AML-193 (cell line): ENCODE measurements around the gene GIPR.
"Not testable (repeated sequence)": the region's sequence is repeated elsewhere in the genome, so short reads cannot be mapped to it uniquely, and the experiment has no call there.

Experiments used
- DNase-seq, 2 experiments: peaks; one replicate each; lab custom pipeline; 2025; lab: John Stamatoyannopoulos, UW

The GIPR gene, protein sequence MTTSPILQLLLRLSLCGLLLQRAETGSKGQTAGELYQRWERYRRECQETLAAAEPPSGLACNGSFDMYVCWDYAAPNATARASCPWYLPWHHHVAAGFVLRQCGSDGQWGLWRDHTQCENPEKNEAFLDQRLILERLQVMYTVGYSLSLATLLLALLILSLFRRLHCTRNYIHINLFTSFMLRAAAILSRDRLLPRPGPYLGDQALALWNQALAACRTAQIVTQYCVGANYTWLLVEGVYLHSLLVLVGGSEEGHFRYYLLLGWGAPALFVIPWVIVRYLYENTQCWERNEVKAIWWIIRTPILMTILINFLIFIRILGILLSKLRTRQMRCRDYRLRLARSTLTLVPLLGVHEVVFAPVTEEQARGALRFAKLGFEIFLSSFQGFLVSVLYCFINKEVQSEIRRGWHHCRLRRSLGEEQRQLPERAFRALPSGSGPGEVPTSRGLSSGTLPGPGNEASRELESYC

GRCh38 chr19:45667620-45668341, at the start of gene GIPR:
Gene GIPR (plus strand): TSS chr19:45668221. CDS start chr19:45669521, 1,300 bp downstream.
- DNase-seq: peak; percentile 22 to 27

- no peak for DNase-seq
Observed at GRCh38 chr19:45621389-45621788, 46.6 kb upstream of the GIPR start.

DNA sequence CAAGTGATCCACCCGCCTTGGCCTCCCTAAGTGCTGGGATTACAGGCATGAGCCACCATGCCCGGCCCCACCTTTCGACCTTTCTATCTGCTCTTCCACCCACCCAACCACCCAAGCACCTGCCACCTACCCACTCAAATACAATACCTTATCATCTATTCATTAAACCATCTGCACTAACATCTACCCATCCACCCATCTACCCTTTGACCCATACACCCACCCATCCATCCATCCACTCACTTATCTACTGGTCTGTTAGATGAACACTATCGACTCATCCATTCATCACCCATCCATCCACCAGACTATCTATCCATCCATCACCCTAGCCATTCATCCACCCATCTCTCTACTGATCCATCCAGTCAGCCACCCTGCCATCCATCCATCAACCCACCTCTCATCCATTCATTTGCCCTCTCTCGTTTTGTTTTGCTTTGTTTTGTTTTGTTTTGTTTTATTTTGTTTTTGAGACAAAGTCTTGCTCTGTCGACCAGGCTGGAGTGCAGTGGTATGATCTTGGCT, 46.0 kb upstream of the GIPR start:
- no peak for DNase-seq

DNA sequence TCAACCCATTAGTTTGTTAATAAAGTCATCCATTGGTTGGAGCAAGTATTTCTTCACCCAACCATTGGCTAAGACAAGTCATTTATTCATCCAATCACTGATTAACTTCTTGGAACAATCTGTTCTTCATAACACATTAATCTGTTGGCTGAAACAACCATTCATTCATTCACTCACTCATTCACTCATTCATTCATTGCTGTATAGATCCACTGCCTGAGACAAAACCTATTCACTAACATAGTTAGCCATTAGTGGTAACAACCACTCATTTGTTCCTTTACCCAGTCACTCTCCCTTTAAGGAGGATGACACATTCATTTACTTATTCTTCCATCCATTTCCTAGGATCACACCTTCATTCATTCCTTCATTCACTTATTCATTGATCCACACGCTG, 44.0 kb upstream of the GIPR start:
- DNase-seq: no peak

DNA sequence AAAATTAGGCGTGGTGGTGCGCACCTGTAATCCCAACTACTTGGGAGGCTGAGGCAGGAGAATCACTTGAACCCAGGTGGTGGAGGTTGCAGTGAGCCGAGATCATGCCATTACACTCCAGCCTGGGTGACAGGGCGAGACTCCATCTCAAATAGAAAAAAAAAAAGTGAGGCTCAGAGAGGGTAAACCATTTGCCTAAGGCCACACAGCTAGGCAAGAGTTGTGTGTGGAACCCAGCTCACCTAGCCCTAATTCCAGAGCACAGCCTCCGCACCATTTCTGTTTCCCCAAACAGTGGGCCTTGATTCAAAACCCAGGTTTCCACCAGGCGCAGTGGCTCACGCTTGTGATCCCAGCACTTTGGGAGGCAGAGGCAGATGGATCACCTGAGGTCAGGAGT, 39.8 kb upstream of the GIPR start:
- not testable (repeated sequence) for DNase-seq

DNA sequence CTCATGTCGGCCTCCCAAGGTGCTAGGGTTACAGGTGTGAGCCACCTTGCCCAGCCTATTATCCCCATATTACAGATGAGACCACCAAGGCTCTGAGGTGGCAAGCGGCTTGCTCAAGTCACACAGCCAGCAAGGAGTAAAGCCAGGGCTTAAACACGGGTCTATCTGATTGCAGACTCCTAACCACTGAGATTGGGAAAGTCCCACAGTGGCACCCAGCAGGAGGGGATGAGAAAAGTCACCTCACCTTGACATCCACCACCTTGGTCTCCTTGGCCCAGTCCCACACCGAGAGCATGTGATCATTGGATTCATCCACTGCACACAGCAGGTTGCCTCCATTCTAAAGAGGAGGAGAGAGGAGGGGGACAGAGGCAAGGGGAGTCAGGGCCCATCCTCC, 38.3 kb upstream of the GIPR start:
- no peak for DNase-seq

DNA sequence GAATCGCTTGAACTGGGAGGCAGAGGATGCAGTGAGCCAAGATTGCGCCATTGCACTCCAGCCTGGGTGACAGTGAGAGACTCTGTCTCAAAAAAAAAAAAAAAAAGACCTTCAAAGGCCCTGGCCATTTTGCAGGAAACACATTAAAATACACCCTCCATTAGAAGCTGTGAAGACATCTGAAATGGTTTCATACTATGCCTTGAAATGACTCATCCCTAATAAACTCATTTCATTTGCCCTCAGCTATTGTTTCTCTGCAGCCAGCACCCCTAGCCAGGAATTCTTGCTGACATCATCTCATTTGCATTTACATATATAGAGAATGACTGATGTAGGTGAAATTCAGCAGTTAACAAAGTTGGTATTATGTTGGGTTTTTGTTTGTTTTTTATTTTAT, 37.6 kb upstream of the GIPR start:
- DNase-seq: peak in 1 of 2 experiments; percentile 7

GRCh38 chr19:45632468-45633196, 35.4 kb upstream of the GIPR start:
- DNase-seq: no peak

DNA sequence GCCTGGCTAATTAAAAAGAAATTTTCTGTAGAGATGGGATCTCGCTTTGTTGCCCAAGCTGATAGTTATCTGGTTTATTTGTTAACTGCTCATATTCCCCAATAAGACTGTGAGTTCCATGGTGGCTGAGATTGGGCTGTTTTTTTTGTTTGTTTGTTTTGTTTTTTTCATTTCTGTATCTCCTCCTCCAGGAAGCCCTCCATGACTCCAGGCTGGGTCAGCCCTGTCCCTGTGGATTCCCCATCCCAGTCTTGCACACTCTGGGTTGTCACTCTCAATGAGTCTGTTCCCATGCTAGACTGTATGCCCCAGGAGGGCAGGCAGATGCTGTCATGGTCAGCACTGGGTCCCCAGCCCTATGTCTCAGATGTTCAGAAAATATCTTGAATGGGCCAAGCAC, 31.7 kb upstream of the GIPR start:
- no peak for DNase-seq

DNA sequence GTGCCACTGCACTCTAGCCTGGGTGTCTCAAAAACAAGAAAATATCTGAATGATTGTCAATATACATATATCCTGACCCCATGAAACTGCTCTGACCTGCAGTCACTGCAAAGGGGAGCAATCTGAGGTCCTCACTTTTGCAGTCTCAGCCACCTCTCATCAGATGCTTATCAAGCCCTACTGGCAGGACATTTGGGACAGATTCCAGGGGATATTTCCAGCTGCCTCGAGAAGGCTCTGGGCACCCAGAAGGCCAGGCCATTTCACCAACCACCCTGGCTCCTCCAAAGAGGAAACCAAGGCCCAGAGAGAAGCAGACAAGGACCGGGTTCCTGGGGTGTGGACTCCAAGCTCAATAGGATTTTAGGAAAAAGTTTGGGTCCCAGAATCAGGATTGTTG, 31.1 kb upstream of the GIPR start:
- no peak for DNase-seq

DNA sequence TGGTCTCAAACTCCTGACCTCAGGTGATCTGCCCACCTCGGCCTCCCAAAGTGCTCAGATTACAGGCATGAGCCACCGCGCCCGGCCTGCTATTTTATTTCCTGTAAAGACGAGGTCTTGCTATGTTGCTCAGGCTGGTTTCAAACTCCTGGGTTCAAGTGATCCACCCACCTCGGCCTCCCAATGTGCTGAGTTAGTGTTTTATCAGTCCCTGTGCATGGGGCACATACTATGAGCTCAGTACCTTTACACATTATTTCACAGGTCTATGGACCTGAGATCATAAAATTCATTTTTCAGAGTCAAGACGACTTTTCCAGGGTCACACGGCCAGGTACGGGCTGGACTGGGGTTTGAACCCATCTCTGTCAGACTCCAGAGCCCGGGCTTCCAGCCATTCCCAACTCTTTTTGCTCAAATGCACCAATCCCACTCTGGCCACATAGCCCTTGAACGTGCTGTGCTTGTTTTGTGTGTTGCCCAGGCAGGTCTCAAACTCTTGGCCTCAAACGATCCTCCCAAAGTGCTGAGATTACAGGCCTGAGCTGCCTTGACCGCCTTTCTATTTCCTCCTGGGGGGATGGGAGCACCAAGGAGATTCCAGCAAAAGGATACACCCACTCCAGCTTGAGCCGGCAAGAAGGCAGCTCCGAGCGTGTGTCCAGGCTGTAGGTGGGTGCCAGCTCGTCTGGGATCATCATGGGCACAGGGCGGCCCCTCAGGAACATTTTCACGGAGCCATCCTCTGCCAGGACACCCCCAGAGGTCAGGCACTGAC, 29.9 kb upstream of the GIPR start:
- no peak for DNase-seq

DNA sequence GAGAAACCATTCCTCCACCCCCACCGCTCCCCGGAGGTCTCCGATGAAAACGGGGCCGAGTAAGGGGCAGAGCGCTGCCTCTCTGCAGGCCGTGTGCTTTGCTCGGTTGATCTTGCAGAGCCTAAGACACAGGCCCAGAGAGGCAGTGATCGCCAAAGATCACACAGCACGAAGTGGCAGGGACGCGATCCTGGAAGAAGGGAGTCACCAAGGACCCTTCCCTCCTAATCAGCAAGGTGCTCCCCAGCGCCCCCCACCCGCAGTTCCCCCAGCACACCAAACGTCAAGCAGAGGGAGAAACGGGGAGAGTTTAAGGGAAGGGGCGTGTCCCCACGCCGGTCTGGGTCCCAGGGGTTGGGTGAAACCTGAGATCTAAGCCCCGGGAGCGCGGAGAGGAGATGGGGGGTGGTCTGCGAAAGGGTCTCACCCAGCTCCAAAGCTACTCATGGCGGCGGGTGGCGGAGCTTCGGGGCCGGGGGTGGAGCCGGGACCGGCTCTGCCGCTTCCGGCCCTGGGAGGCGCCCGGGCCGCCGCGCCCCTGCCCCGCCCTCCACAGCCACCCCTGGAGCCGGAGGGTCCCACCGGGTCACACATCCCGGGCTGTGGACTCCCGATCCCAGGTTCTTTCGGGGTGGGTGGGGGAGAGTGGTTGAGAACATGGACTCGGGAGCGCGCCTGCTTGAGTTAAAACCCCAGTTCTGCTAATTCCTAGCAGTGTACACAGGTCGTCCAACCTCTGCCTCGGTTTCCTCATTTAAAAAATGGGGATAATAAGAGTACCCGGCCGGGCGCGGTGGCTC, 28.9 kb upstream of the GIPR start, which contains the start of gene EML2:
Gene EML2 (minus strand): TSS at position 468 of the 800 bp plus-strand sequence. CDS start 21 bp downstream, at position 447.
- DNase-seq: no peak

- no peak for DNase-seq
Observed at GRCh38 chr19:45640849-45641273, 27.2 kb upstream of the GIPR start.

DNA sequence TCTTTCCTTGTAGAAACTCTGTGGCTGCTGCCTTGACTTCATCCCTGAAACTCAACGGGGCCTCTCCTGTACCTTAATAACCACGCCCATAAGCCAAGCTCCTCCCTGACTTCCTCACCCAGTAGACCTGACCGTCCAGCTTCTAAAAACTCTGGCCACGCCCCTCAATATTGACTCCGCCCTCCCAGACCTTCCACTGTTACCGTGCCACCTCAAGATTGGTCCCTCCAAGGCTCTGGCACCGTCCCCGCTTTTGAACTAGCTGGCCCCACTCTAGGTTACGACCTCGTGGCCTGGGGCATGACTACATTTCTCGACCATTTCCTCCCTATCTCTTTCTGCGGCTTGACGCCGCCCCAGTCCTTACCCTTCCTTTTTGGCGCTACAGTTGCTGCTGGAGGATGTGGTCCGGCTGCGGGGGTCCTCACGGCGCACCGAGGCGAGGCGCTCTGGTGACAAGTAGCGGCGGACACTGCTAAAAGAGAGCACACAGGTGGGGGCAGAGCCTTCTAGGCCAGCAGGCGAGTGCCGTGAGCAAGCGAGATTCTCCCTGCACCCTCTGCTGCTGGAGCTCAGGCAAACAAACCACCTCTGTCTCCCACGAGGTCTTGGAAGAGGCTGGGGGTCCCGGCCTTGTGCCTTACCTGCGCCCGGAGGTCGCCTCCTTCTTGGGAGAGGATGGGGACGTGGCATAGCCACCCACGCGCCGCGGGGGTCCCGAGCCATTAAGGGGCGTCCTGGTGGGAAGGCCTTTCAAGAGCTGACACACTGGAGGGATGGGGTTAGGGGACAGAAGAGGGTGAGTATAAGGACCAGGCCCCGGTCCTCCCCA, 26.5 kb upstream of the GIPR start:
- peak; percentile 95 to 96 for DNase-seq

DNA sequence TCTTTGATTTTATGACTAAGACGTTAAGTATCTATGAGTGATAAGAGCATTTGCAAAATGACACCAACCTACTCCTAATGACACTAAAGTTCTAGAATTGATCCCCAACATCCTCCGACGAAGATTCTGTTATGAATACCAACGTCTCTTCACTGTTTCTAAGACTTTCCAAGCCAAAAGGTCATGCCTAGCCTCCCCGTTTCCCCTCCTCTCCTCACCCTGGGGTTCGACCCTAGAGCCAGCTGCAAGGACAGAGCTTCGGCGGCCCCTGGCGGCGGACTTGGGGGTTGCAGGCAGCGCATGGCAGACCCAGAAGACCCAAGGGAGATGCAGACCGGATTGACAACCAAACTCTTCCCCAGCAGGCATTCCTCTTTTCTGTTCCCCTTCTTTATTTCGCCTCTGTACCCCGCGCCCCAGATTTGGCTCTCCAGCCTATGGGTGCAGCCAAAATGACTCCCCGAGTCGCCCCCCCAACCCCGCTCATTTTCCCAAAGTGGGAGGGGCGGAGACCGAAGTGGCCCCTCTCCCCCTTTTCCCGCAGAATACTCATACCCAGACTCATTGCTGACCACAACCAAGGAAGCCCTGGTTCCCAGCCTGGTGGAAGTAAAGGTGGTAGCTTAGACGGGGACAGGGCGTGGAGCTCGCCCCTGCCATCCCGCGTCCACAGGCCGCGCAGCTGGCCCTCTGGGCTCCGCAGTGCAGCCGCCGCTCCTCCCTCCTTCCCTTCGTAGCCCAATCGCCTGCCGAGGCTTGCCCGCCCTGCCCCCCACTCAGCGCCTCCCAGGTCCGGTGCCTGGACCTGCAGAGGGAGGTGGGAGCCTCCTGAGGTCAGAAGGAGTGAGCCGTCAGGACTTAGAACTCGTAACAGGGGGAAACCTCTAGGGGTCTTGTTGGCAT, 24.7 kb upstream of the GIPR start:
- peak; percentile 75 to 78 for DNase-seq

- DNase-seq: no peak
Observed at GRCh38 chr19:45643927-45644771, 23.9 kb upstream of the GIPR start.

DNA sequence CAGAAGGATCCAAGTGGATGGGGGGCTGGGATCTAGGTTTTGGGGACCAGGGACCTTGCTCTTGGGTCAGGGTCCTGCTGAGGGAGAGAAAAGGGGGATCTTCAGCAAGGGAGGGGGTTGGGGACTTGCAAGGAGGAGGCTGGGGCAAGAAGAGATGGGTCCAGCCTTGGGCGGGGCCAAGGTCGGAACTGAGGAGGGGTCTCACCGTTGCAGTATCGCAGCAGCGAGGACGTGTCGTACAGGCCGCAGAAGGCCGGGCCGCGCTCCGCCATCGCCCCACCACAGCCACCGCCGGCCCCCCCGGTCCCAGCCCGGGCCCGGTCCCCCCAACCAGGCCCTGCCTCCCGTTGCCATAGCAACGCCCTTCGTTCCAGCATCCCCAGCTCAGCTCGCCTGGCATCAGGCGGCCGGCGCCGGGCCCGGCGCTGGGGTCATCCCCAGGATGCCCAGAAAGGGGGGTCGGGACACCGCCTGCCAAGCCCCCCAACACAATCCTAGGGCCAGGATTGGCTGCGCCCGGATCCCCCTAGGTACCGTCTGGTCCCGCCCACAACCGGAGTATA, 22.9 kb upstream of the GIPR start:
- no peak for DNase-seq
